H1 (cell line): Measurements from ENCODE around the gene KXD1. TPM values are rescaled to one million over a fixed set of nuclear protein-coding genes. Genes with fewer than 3 reads are reported as not detected.

Experiments
- CTCF ChIA-PET: fragments of 300-600 bp; sonication (Branson Sonifier 250); formaldehyde crosslinking; loops from one replicate; lab custom pipeline; 2021; ENCODE audit not compliant: partially characterized antibody; lab: Charles Lee
- POLR2A ChIA-PET: fragments of 300-600 bp; sonication (Branson Sonifier 250); formaldehyde crosslinking; loops from one replicate; lab custom pipeline; 2021; ENCODE audit warnings: inconsistent platforms; ENCODE audit not compliant: partially characterized antibody; lab: Charles Lee
- DNase-seq, 2 experiments: peaks; one replicate each; pipeline versions ENCODE4 v3.0.0 to v3.0.0-alpha.2; 2010 to 2022; ENCODE audit warnings: low spot score in 2 of 2, low read depth in 1 of 2, mixed read lengths in 1 of 2
- FAIRE-seq: peaks from 2 replicates; lab custom pipeline; 2011; peaks lifted over from hg19 to GRCh38; lab: Jason Lieb, UNC
- H2AFZ ChIP-seq: 2 replicates; pipeline ENCODE4 v1.8.1; 2012; ENCODE audit warnings: low read length, inconsistent platforms
- H2AK5ac ChIP-seq: 2 replicates; pipeline ENCODE4 v1.6.1; 2013; ENCODE audit warnings: low read depth, low read length
- H2BK120ac ChIP-seq: replicated peaks from 2 replicates; pipeline ENCODE3; 2013; ENCODE audit warnings: low read depth, low read length, inconsistent platforms
- H2BK12ac ChIP-seq: 2 replicates; pipeline ENCODE4 v1.6.1; 2013; ENCODE audit warnings: low read depth, low read length
- H2BK15ac ChIP-seq: 2 replicates; pipeline ENCODE4 v1.6.1; 2013; ENCODE audit warnings: low read length
- H2BK20ac ChIP-seq: 2 replicates; pipeline ENCODE4 v1.6.1; 2013; ENCODE audit warnings: low read length
- H2BK5ac ChIP-seq: 2 replicates; pipeline ENCODE4 v1.6.1; 2013; ENCODE audit warnings: low read depth, low read length
- H3K14ac ChIP-seq: 2 replicates; pipeline ENCODE4 v1.6.1; 2013; ENCODE audit warnings: inconsistent platforms; ENCODE audit not compliant: insufficient read length
- H3K18ac ChIP-seq: 2 replicates; pipeline ENCODE4 v1.6.1; 2013; ENCODE audit warnings: low read length; ENCODE audit errors: extremely low read depth
- H3K23ac ChIP-seq: 2 replicates; pipeline ENCODE4 v1.6.1; 2013; ENCODE audit warnings: inconsistent platforms; ENCODE audit not compliant: insufficient read length
- H3K23me2 ChIP-seq: 2 replicates; pipeline ENCODE4 v1.6.1; 2013; ENCODE audit warnings: low read depth, low read length
- H3K27ac ChIP-seq: 2 replicates; pipeline ENCODE4 v1.6.1; 2011; ENCODE audit warnings: low read depth, low read length, inconsistent platforms
- H3K27me3 ChIP-seq, 4 experiments: replicated peaks in 1 of 4; 1 replicate in 1 of 4; 2 replicates in 3 of 4; pipeline versions ENCODE4 v1.6.1 to v1.8.1; 2011 to 2013; ENCODE audit warnings: low read length in 3 of 4, mild to moderate bottlenecking in 3 of 4, inconsistent platforms in 2 of 4, mixed read lengths in 2 of 4, moderate library complexity in 1 of 4; ENCODE audit not compliant: control insufficient read depth in 3 of 4, insufficient read depth in 3 of 4; ENCODE audit errors: extremely low read depth in 1 of 4
- H3K36me3 ChIP-seq, 4 experiments: 2 replicates each; pipeline versions ENCODE4 v1.6.1 to v1.8.1; 2011 to 2013; ENCODE audit warnings: mild to moderate bottlenecking in 4 of 4, low read length in 3 of 4, moderate library complexity in 2 of 4, control low read depth in 1 of 4, inconsistent platforms in 1 of 4; ENCODE audit not compliant: insufficient read depth in 4 of 4, control insufficient read depth in 2 of 4
- H3K4ac ChIP-seq: replicated peaks from 2 replicates; pipeline ENCODE3; 2013; ENCODE audit warnings: low read length, low read depth, mixed read lengths, inconsistent platforms; ENCODE audit not compliant: insufficient read length
- H3K4me1 ChIP-seq, 4 experiments: replicated peaks in 1 of 4; 1 replicate in 1 of 4; 2 replicates in 3 of 4; pipeline versions ENCODE4 v1.6.1 to v1.8.1; 2011 to 2013; ENCODE audit warnings: low read length in 3 of 4, inconsistent platforms in 2 of 4, mixed read lengths in 1 of 4; ENCODE audit not compliant: insufficient read depth in 4 of 4, control insufficient read depth in 3 of 4
- H3K4me2 ChIP-seq, 2 experiments: 2 replicates each; pipeline versions ENCODE4 v1.6.1 to v1.8.1; 2011 to 2013; ENCODE audit warnings: low read depth in 2 of 2, low read length in 2 of 2, control low read depth in 1 of 2, inconsistent platforms in 1 of 2, mild to moderate bottlenecking in 1 of 2; ENCODE audit not compliant: insufficient read depth in 1 of 2
- H3K4me3 ChIP-seq, 4 experiments: fragments of 200-600, 300-600 bp in 1 of 4; sonication (generic), shearing (Covaris generic), sonication (Bioruptor Twin) in 1 of 4; 2 replicates each; pipeline versions ENCODE4 v1.5.1 to v1.8.1; 2011 to 2016; ENCODE audit warnings: low read length in 4 of 4, low read depth in 3 of 4, control low read depth in 2 of 4, inconsistent platforms in 2 of 4, mild to moderate bottlenecking in 2 of 4, mixed read lengths in 1 of 4, moderate library complexity in 1 of 4; ENCODE audit not compliant: insufficient read depth in 2 of 4; ENCODE audit errors: extremely low read depth in 1 of 4
- H3K56ac ChIP-seq: replicated peaks from 2 replicates; pipeline ENCODE3; 2013; ENCODE audit warnings: low read depth, mild to moderate bottlenecking, mixed read lengths, low read length, inconsistent platforms; ENCODE audit not compliant: insufficient read length
- H3K79me1 ChIP-seq: 2 replicates; pipeline ENCODE4 v1.6.1; 2013; ENCODE audit warnings: low read depth, low read length, control low read depth
- H3K79me2 ChIP-seq, 2 experiments: 2 replicates each; pipeline versions ENCODE4 v1.6.1 to v1.8.1; 2012 to 2013; ENCODE audit warnings: low read length in 2 of 2, mild to moderate bottlenecking in 2 of 2, inconsistent platforms in 1 of 2; ENCODE audit not compliant: insufficient read depth in 2 of 2, control insufficient read depth in 1 of 2
- H3K9ac ChIP-seq, 4 experiments: replicated peaks in 1 of 4; 1 replicate in 1 of 4; 2 replicates in 3 of 4; pipeline versions ENCODE4 v1.6.1 to v1.8.1; 2011 to 2013; ENCODE audit warnings: low read depth in 3 of 4, low read length in 3 of 4, control low read depth in 2 of 4, mild to moderate bottlenecking in 2 of 4, moderate library complexity in 2 of 4, inconsistent platforms in 1 of 4; ENCODE audit errors: extremely low read depth in 1 of 4
- H3K9me3 ChIP-seq, 2 experiments: 2 replicates each; pipeline versions ENCODE4 v1.6.1 to v1.8.1; 2012 to 2013; ENCODE audit warnings: mild to moderate bottlenecking in 2 of 2, moderate library complexity in 2 of 2, control low read depth in 1 of 2, inconsistent platforms in 1 of 2, low read depth in 1 of 2, low read length in 1 of 2, mixed read lengths in 1 of 2; ENCODE audit not compliant: insufficient read depth in 2 of 2
- H4K20me1 ChIP-seq, 2 experiments: replicated peaks in 1 of 2; 2 replicates each; pipeline versions ENCODE3 to v1.8.1; 2011 to 2013; ENCODE audit warnings: inconsistent platforms in 2 of 2, low read length in 2 of 2, mild to moderate bottlenecking in 1 of 2; ENCODE audit not compliant: insufficient read depth in 2 of 2, control insufficient read depth in 1 of 2
- H4K5ac ChIP-seq: 2 replicates; pipeline ENCODE4 v1.6.1; 2013; ENCODE audit warnings: low read length, low read depth, mixed read lengths, inconsistent platforms; ENCODE audit not compliant: insufficient read length
- H4K8ac ChIP-seq: 2 replicates; pipeline ENCODE4 v1.8.0; 2013; ENCODE audit warnings: mild to moderate bottlenecking, moderate library complexity, low read length, inconsistent platforms; ENCODE audit not compliant: insufficient read depth; ENCODE audit errors: extremely low read depth
- H4K91ac ChIP-seq: replicated peaks from 2 replicates; pipeline ENCODE3; 2013; ENCODE audit warnings: low read length, mixed read lengths, inconsistent platforms; ENCODE audit not compliant: insufficient read length
- CBX5 ChIP-seq: fragments of 300-800, 300-1000 bp; sonication (generic); IDR thresholded peaks from 2 replicates; pipeline ENCODE4 v1.7.1; 2016; ENCODE audit warnings: antibody characterized with exemption, low read length, low read depth
- CEBPB ChIP-seq: IDR thresholded peaks from 2 replicates; pipeline ENCODE4 v1.6.1; 2012; ENCODE audit warnings: low read depth, low read length
- GTF2F1 ChIP-seq: IDR thresholded peaks from 2 replicates; pipeline ENCODE4 v1.6.1; 2012; ENCODE audit warnings: low read depth, low read length, improper control_type of control experiment, borderline replicate concordance
- JUN ChIP-seq: IDR thresholded peaks from 2 replicates; pipeline ENCODE4 v1.6.1; 2011; ENCODE audit warnings: low read depth, mild to moderate bottlenecking, improper control_type of control experiment, low read length
- JUND ChIP-seq: IDR thresholded peaks from 2 replicates; pipeline ENCODE4 v1.6.1; 2011; ENCODE audit warnings: mild to moderate bottlenecking, improper control_type of control experiment, low read length
- RAD21 ChIP-seq, 2 experiments: IDR thresholded peaks in 1 of 2; conservative IDR thresholded peaks in 1 of 2; 2 replicates each; pipeline ENCODE4 v1.6.1; 2011; ENCODE audit warnings: low read depth in 2 of 2, low read length in 2 of 2, improper control_type of control experiment in 1 of 2, inconsistent platforms in 1 of 2, mild to moderate bottlenecking in 1 of 2, moderate library complexity in 1 of 2
- SUZ12 ChIP-seq: fragments of 200-600 bp; sonication (generic); IDR thresholded peaks from 2 replicates; pipeline ENCODE4 v1.6.1; 2012; ENCODE audit warnings: mild to moderate bottlenecking, inconsistent platforms, low read length, moderate library complexity, mixed read lengths
- TBP ChIP-seq: IDR thresholded peaks from 2 replicates; pipeline ENCODE4 v1.6.1; 2011; ENCODE audit warnings: low read depth, low read length, improper control_type of control experiment
- YY1 ChIP-seq: IDR thresholded peaks from 2 replicates; pipeline ENCODE4 v1.6.1; 2011; ENCODE audit warnings: low read depth, mild to moderate bottlenecking, low read length
- WGBS, 2 experiments: shearing (Covaris generic) in 1 of 2; methylation state at CpG; one replicate each; pipeline versions ENCODE4 v1.1.6 to v1.1.7; 2013 to 2015; ENCODE audit warnings: low lambda C conversion rate in 2 of 2, mixed read lengths in 2 of 2, inconsistent platforms in 1 of 2, low coverage in 1 of 2, missing lambda C conversion rate in 1 of 2; ENCODE audit not compliant: insufficient replicate concordance in 2 of 2, insufficient coverage in 1 of 2, insufficient read length in 1 of 2; ENCODE audit errors: extremely low coverage in 1 of 2, missing lambda C conversion rate in 1 of 2; 5-methylcytosine and 5-hydroxymethylcytosine counted together
- polyA plus RNA-seq, 7 experiments: library from polyadenylated mRNA; depleted of rRNA in 3 of 7; stranded (reverse) in 5 of 7; unstranded in 2 of 7; fragments of >200 nt in 5 of 7; fragments of 200-250 nt in 2 of 7; gene quantifications; 1 replicate in 5 of 7; 2 replicates in 1 of 7; 4 replicates in 1 of 7; pipeline versions ENCODE4 v1.2.1 to v1.2.3, GENCODE V29; 2011 to 2013; ENCODE audit warnings: missing spikeins in 2 of 7, mixed read lengths in 2 of 7
- total RNA-seq: library from RNA; stranded (reverse); fragmentation: NEBNext Ultra II Directional; extraction: Animal tissue kit (Norgen Biotek cat#: 25700); gene quantifications from 2 replicates; pipeline ENCODE4 v1.2.1, GENCODE V29; 2021

Gene KXD1
- total and polyA plus RNA-seq, 2 of the 8 experiments (the other 6 are each of a cell fraction or from before 2014, with no cell fraction given): 115 to 267 TPM

GRCh38 chr19:18526316-18526715 lies 31.4 kb upstream of the KXD1 start:
- Histone ChIP-seq H3K18ac (no peak overlapping the region), H4K20me1 (peaks cover under 1 to 4% of the 10 kb centered on the region in 2 experiments), H3K79me2 (0 out of 4 replicates have a peak, but pooled peaks cover 0 to under 1% of the 10 kb centered on the region in 2 experiments), H3K4ac (no peak overlapping the region), H3K4me1 (no peaks in the 10 kb centered on the region; a peak in 1 of 7 replicates), H3K14ac (no peak overlapping the region), H3K4me3 (no peak overlapping the region), H2BK5ac (no peak overlapping the region), H3K27me3 (no peaks in the 10 kb centered on the region; a peak in 1 of 7 replicates), H3K4me2 (no peak overlapping the region), H3K36me3 (peaks cover 0 to 2% (median under 1%) of the 10 kb centered on the region in 4 experiments; a peak in 3 of 8 replicates), H3K9ac (no peak overlapping the region), H4K5ac (no peak overlapping the region), H3K79me1 (no peaks in the 10 kb centered on the region; the same call in 1 of the 2 replicates), H3K23ac (no peak overlapping the region), H2BK12ac (0 out of 2 replicates have a peak overlapping the region, but pooled peaks have one; percentile 5), H2BK120ac (no peak overlapping the region), H3K9me3 (no peaks in the 10 kb centered on the region), H2BK15ac (no peak overlapping the region), H3K27ac (no peak overlapping the region), H2AFZ (no peak overlapping the region), H3K56ac (no peak overlapping the region), H4K8ac (no peak overlapping the region), H3K23me2 (peaks cover 1% of the 10 kb centered on the region; the same call in 1 of the 2 replicates), H2AK5ac (peak overlapping the region; percentile 95; the same call in 1 of the 2 replicates), H2BK20ac (no peak overlapping the region), H4K91ac (no peak overlapping the region)
- 92% methylated on average over 9 of the region's 9 CpGs; no CpG with 5 or more reads in 1 of the 2 experiments for WGBS, 2 experiments
- CTCF ChIA-PET: interaction anchor here (0.9 to 32.9 kb wide), 5 partner anchors 28 to 322 kb away, joined by 3 to 458 read pairs (median 3); partner anchors contain the start of gene REX1BD
- POLR2A ChIA-PET: interaction anchor here (1.2 to 1.8 kb wide), 3 partner anchors 12 to 63 kb away, joined by 3 to 7 read pairs (median 3); no protein-coding TSS in a partner anchor
- DNase-seq (no peak), FAIRE-seq (no peak)
- TF ChIP-seq CBX5 (no peak), GTF2F1 (no peak), JUN (no peak), RAD21 (IDR thresholded peaks at IDR 0.05 in 1 of 2, conservative IDR thresholded peaks at IDR 0.05 in 1 of 2; ENCODE audit: low read depth in 2 of 2, low read length in 2 of 2) (no peak), YY1 (no peak), CEBPB (no peak), TBP (no peak), SUZ12 (no peak), JUND (no peak)
